Activated CD8-positive, alpha-beta T cell treated with anti-CD3 and anti-CD28 coated beads, Interleukin-2, amount 10 ng/mL, durations not matched to agents 7 days and 5 days (primary cell): ENCODE results near the gene SLC2A11. TPM values are rescaled to one million over a fixed set of nuclear protein-coding genes. Genes with fewer than 3 reads are reported as not detected.
"Not testable (repeated sequence)": the region's sequence is repeated elsewhere in the genome, so short reads cannot be mapped to it uniquely, and the experiment has no call there.

Experiments used
- ATAC-seq: fragments of 150-1000 bp; cut with Tn5 transposase; one replicate; pipeline ENCODE4 v1.10.0; 2021; ENCODE audit warnings: moderate library complexity
- CTCF ChIA-PET: fragments of 350-600 bp; sonication (Branson Sonifier 250); formaldehyde crosslinking; loops from one replicate; lab custom pipeline; 2021; ENCODE audit warnings: antibody characterized with exemption; lab: Charles Lee
- POLR2A ChIA-PET: fragments of 350-600 bp; sonication (Branson Sonifier 250); formaldehyde crosslinking; loops from one replicate; lab custom pipeline; 2021; ENCODE audit warnings: antibody characterized with exemption; lab: Charles Lee
- DNase-seq: peaks from one replicate; pipeline ENCODE4 v3.0.0-alpha.2; 2020
- H3K27ac Mint-ChIP-seq: one replicate; pipeline ENCODE4 v1.8.0; 2021; ENCODE audit warnings: mild to moderate bottlenecking, mixed read lengths
- H3K27me3 Mint-ChIP-seq: one replicate; pipeline ENCODE4 v1.8.0; 2021; ENCODE audit warnings: low read depth, mixed read lengths
- H3K36me3 Mint-ChIP-seq: one replicate; pipeline ENCODE4 v1.8.0; 2021; ENCODE audit warnings: low read depth, mixed read lengths
- H3K4me1 Mint-ChIP-seq: one replicate; pipeline ENCODE4 v1.8.0; 2021; ENCODE audit warnings: low read depth, mixed read lengths
- H3K4me3 Mint-ChIP-seq: one replicate; pipeline ENCODE4 v1.8.0; 2021; ENCODE audit warnings: mild to moderate bottlenecking, mixed read lengths
- H3K9me3 Mint-ChIP-seq: one replicate; pipeline ENCODE4 v1.8.0; 2022; ENCODE audit warnings: mixed read lengths; ENCODE audit not compliant: insufficient read depth
- total RNA-seq, 2 experiments: library from RNA; stranded (reverse); gene quantifications; one replicate each; pipeline ENCODE4 v1.2.3, GENCODE V29; 2021

The SLC2A11 gene
- total RNA-seq, 2 experiments from 2014 or later = 6.7 to 7.9 TPM

DNA sequence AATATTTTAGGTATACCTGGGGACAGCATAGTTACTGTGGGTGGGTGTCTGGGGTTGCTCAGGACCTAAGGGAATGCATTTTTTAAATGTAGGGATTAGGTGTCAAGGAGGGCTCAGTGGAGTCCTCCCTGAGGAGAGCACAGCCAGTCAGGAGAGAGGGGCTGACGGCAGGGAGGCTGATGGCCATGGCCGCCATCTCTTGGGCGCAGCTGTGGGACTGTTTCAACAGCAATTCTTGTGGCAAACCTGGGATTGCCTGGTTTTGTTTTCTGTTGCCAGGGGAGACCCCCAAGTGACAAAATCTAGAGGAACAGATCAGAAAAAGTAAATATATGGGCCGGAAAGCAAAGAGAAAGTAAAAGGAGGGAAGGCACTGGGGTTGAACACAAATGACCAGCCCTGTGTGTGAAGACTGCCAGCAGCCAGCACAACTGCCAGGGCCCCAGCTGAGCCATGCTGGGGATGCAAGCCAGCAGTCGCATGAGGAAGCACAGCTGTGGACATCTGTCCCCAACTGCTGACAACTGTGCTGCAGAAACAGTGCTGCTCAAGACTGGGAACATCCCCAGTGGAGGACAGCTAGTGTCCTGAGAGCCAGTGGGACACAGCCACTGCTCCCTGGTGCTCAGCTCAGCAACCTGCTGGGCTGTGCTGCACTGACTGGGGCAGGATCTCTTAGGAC is 47.0 kb downstream of the SLC2A11 start:
- ATAC-seq (no peak), DNase-seq (no peak)
- ChIA-PET POLR2A (interaction anchor here (2.3 kb wide), 1 partner anchor 10 kb away, joined by 10 read pairs; the partner anchor contains the start of gene MIF), CTCF (interaction anchor here (3.4 kb wide), 1 partner anchor 11 kb away, joined by 20 read pairs; the partner anchor contains the start of gene MIF)
- H3K4me3 Mint-ChIP-seq = no peak overlapping the region
- peaks cover 12% of the 10 kb centered on the region for H3K36me3 Mint-ChIP-seq
- H3K4me1 Mint-ChIP-seq = no peaks in the 10 kb centered on the region
- H3K9me3 Mint-ChIP-seq = no peaks in the 10 kb centered on the region
- no peaks in the 10 kb centered on the region for H3K27me3 Mint-ChIP-seq
- no peak overlapping the region for H3K27ac Mint-ChIP-seq

GRCh38 chr22:23906641-23907040 is 49.0 kb downstream of the SLC2A11 start:
- Mint-ChIP-seq H3K36me3 (peaks cover 11% of the 10 kb centered on the region), H3K27me3 (no peaks in the 10 kb centered on the region), H3K4me1 (peaks cover 8% of the 10 kb centered on the region), H3K9me3 (no peaks in the 10 kb centered on the region), H3K4me3 (no peak overlapping the region), H3K27ac (no peak overlapping the region)
- ATAC-seq (no peak), DNase-seq (no peak)
- ChIA-PET CTCF (no interaction called here), POLR2A (interaction anchor here (0.7 kb wide), 1 partner anchor 12 kb away, joined by 3 read pairs; the partner anchor contains the start of gene MIF)

DNA sequence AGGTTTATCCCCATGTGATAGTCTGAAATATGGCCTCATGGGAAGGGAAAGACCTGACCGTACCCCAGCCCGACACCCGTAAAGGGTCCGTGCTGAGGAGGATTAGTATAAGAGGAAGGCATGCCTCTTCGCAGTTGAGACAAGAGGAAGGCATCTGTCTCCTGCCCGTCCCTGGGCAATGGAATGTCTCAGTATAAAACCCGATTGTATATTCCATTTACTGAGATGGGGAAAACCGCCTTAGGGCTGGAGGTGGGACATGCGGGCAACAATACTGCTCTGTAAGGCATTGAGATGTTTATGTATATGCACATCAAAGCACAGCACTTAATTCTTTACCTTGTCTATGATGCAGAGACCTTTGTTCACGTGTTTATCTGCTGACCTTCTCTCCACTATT is 49.7 kb downstream of the SLC2A11 start:
- POLR2A ChIA-PET, H3K27ac Mint-ChIP-seq, H3K9me3 Mint-ChIP-seq, ATAC-seq, DNase-seq, H3K4me3 Mint-ChIP-seq, CTCF ChIA-PET, H3K27me3 Mint-ChIP-seq: not testable (repeated sequence)
- Mint-ChIP-seq H3K4me1 (peaks cover 16% of the 10 kb centered on the region), H3K36me3 (peaks cover 12% of the 10 kb centered on the region)

DNA sequence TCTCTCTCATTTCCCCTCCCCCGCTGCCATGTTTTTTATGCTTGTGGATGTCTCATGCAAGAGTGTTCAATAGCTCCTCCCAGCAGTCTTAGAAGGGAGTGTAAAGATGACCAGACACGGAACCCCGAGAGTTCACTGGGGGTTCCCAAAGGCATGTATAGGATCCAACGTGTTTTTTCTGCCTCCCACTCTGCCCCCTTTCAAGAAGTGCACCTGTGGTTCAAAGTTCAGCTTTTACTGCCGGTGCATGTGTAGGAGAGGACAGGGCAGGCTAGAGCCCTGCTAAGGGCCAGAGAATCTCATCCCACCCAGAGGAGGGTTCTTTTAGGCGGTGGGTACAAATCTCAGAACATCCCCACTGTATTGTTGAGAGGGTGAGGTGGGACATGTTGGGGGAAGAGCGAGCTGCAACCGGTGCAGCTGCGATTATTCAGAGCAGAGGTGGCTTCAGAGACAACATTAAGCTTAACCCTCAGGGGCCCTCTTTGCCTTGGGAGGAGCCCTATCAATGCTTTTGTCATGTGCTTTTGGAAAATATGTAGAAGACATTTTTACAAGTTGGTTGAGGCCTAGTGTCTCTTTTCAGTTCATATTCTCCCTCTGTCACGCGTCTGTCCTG is 51.0 kb downstream of the SLC2A11 start:
- DNase-seq (no peak), ATAC-seq (no peak)
- POLR2A ChIA-PET = no interaction called here
- Mint-ChIP-seq H3K9me3 (no peaks in the 10 kb centered on the region), H3K27me3 (no peaks in the 10 kb centered on the region), H3K4me3 (no peak overlapping the region), H3K4me1 (peaks cover 28% of the 10 kb centered on the region), H3K36me3 (peaks cover 13% of the 10 kb centered on the region), H3K27ac (no peak overlapping the region)
- CTCF ChIA-PET = interaction anchor here (0.7 to 1.9 kb wide), 2 partner anchors 14 to 15 kb away, joined by 5 to 7 read pairs; partner anchors contain the start of gene MIF

GRCh38 chr22:23909296-23909898 is 51.7 kb downstream of the SLC2A11 start:
- DNase-seq (no peak), ATAC-seq (no peak)
- ChIA-PET CTCF (interaction anchor here (1.9 kb wide), 1 partner anchor 15 kb away, joined by 7 read pairs; the partner anchor contains the start of gene MIF), POLR2A (interaction anchor here (0.6 to 1.0 kb wide), 3 partner anchors 11 to 237 kb away, joined by 3 to 6 read pairs (median 4); partner anchors contain the start of gene MIF)
- no peaks in the 10 kb centered on the region for H3K9me3 Mint-ChIP-seq
- H3K4me3 Mint-ChIP-seq = no peak overlapping the region
- no peak overlapping the region for H3K27ac Mint-ChIP-seq
- no peaks in the 10 kb centered on the region for H3K27me3 Mint-ChIP-seq
- H3K4me1 Mint-ChIP-seq = peaks cover 34% of the 10 kb centered on the region
- peaks cover 13% of the 10 kb centered on the region for H3K36me3 Mint-ChIP-seq

GRCh38 chr22:23910496-23911190 is 53.0 kb downstream of the SLC2A11 start:
- CTCF ChIA-PET = interaction anchor here (1.0 to 1.9 kb wide), 2 partner anchors 9 to 17 kb away, joined by 3 to 7 read pairs; partner anchors contain the start of gene MIF
- no peaks in the 10 kb centered on the region for H3K9me3 Mint-ChIP-seq
- peaks cover 21% of the 10 kb centered on the region for H3K36me3 Mint-ChIP-seq
- ATAC-seq = no peak
- DNase-seq = no peak
- peaks cover 39% of the 10 kb centered on the region for H3K4me1 Mint-ChIP-seq
- POLR2A ChIA-PET = interaction anchor here (1.0 to 3.8 kb wide), 3 partner anchors 16 to 100 kb away, joined by 3 to 39 read pairs (median 3); partner anchors contain the start of genes CABIN1 and MIF
- no peak overlapping the region for H3K27ac Mint-ChIP-seq
- no peak overlapping the region for H3K4me3 Mint-ChIP-seq
- H3K27me3 Mint-ChIP-seq = no peaks in the 10 kb centered on the region

DNA sequence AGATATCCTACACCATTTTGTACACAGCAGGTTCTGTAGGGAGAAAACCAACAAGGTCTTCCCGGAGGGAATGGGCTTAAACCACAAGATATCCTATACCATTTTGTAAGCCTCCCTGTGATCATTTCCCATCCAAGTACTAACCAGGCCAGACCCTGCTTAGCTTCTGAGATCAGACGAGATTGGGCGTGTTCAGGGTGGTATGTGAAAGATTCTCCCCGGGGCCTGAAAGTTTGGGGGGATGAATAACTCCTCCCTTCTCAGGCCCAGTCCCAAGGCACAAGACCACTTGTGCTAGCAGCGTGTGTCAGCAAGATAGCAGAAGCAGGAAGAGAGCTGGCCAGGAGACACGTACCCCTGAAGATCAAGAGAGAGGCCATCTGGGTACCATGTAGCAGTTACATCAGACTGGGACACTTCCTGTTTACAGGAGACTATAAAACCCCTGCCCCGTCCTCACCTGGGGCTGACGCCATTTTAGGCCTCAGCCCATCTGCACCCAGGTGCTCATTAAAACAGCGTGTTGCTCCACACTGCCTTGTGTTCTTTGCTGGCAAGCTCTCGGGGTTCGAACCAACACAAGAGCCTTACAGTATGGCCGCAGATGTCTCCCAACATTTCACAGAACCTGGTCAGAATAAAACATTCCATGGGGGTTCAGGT is 53.8 kb downstream of the SLC2A11 start:
- Mint-ChIP-seq H3K4me3 (no peak overlapping the region), H3K9me3 (no peaks in the 10 kb centered on the region), H3K36me3 (peaks cover 25% of the 10 kb centered on the region), H3K27me3 (no peaks in the 10 kb centered on the region), H3K27ac (no peak overlapping the region), H3K4me1 (peaks cover 39% of the 10 kb centered on the region)
- POLR2A ChIA-PET = interaction anchor here (0.7 to 3.8 kb wide), 3 partner anchors 10 to 99 kb away, joined by 3 to 39 read pairs (median 3); partner anchors contain the start of genes CABIN1 and MIF
- CTCF ChIA-PET = no interaction called here
- ATAC-seq (no peak), DNase-seq (no peak)

DNA sequence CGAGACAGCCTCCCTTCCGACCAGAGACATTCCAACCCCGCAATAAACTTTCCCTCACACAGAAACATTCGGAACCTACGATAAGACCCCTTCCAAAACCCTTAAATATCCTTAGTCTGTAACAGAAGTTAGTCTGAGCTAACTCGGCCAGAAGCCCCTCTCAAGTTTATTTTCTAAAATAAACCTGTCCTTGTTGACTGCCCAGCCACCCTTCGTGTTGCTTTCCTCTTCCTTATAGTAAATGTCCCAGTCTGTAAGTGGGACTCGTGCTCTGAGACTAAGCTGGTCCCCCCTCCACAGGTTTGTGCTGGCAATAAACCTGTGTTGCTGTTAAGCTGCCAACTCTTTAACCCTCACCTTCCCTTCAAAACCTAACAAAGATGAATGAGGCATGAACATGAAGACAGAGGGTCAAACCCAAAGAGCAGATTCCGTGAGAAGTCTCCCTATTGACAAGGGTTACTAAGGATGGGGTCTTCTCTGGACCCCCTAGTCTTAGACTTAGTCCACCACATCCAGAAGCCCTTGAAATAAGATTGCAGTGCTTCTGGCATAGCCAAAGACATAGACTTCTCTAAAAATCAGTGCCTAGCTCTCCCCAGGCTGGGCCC is 54.7 kb downstream of the SLC2A11 start:
- ChIA-PET POLR2A (interaction anchor here (0.7 to 3.8 kb wide), 5 partner anchors 9 to 18 kb away, joined by 3 to 39 read pairs (median 8); partner anchors contain the start of gene MIF), CTCF (interaction anchor here (1.3 to 2.4 kb wide), 3 partner anchors 10 to 62 kb away, joined by 5 to 33 read pairs (median 7); partner anchors contain the start of gene MIF)
- Mint-ChIP-seq H3K27ac (peak overlapping the region; percentile 23), H3K9me3 (no peaks in the 10 kb centered on the region), H3K36me3 (peaks cover 29% of the 10 kb centered on the region), H3K27me3 (no peaks in the 10 kb centered on the region), H3K4me3 (peak overlapping the region; percentile 23), H3K4me1 (peaks cover 39% of the 10 kb centered on the region)
- ATAC-seq = no peak
- DNase-seq = no peak

GRCh38 chr22:23913306-23913660 is 55.6 kb downstream of the SLC2A11 start:
- ATAC-seq (no peak), DNase-seq (peak; percentile 41)
- peaks cover 32% of the 10 kb centered on the region for H3K36me3 Mint-ChIP-seq
- H3K4me3 Mint-ChIP-seq = peak overlapping the region; percentile 97
- peak overlapping the region; percentile 99 for H3K27ac Mint-ChIP-seq
- POLR2A ChIA-PET = interaction anchor here (0.6 to 3.8 kb wide), 10 partner anchors 10 to 982 kb away, joined by 3 to 39 read pairs (median 4); partner anchors contain the start of genes MIF and SLC2A11
- H3K4me1 Mint-ChIP-seq = peaks cover 39% of the 10 kb centered on the region
- CTCF ChIA-PET = interaction anchor here (0.8 to 2.4 kb wide), 7 partner anchors 11 to 329 kb away, joined by 3 to 33 read pairs (median 4); partner anchors contain the start of genes MIF and SLC2A11
- H3K27me3 Mint-ChIP-seq = no peaks in the 10 kb centered on the region
- H3K9me3 Mint-ChIP-seq = no peaks in the 10 kb centered on the region

- ChIA-PET POLR2A (interaction anchor here (0.6 to 3.8 kb wide), 10 partner anchors 9 to 982 kb away, joined by 3 to 39 read pairs (median 4); partner anchors contain the start of genes MIF and SLC2A11), CTCF (interaction anchor here (0.8 to 2.4 kb wide), 7 partner anchors 12 to 329 kb away, joined by 3 to 33 read pairs (median 4); partner anchors contain the start of genes MIF and SLC2A11)
- H3K27ac Mint-ChIP-seq = peak overlapping the region; percentile 99
- H3K9me3 Mint-ChIP-seq = no peaks in the 10 kb centered on the region
- DNase-seq (peak; percentile 100), ATAC-seq (peak; percentile 100)
- peaks cover 32% of the 10 kb centered on the region for H3K36me3 Mint-ChIP-seq
- H3K4me1 Mint-ChIP-seq = peaks cover 39% of the 10 kb centered on the region
- no peaks in the 10 kb centered on the region for H3K27me3 Mint-ChIP-seq
- H3K4me3 Mint-ChIP-seq = peak overlapping the region; percentile 97
Measured at GRCh38 chr22:23913661-23914353, 56.1 kb downstream of the SLC2A11 start.
